Neutrophil (primary cell): ENCODE data around the gene CHMP4B.

ENCODE experiments used
- H3K27ac ChIP-seq: fragments of 200-600 bp; sonication (generic); 2 replicates; pipeline ENCODE4 v1.5.1; 2016; ENCODE audit warnings: mild to moderate bottlenecking, moderate library complexity
- H3K27me3 ChIP-seq: fragments of 200-600 bp; sonication (generic); 2 replicates; pipeline ENCODE4 v1.6.0; 2016; ENCODE audit warnings: mild to moderate bottlenecking
- H3K36me3 ChIP-seq: fragments of 200-600 bp; sonication (generic); 2 replicates; pipeline ENCODE4 v1.5.1; 2017
- H3K4me1 ChIP-seq, 2 experiments: fragments of 200-600 bp in 1 of 2; sonication (generic) in 1 of 2; 1 replicate in 1 of 2; 2 replicates in 1 of 2; pipeline versions ENCODE4 v1.5.1 to v1.6.1; 2013 to 2016; ENCODE audit warnings: low read depth in 1 of 2, low read length in 1 of 2, mild to moderate bottlenecking in 1 of 2, moderate library complexity in 1 of 2; ENCODE audit not compliant: control insufficient read depth in 1 of 2, insufficient read depth in 1 of 2
- H3K4me3 ChIP-seq, 2 experiments: fragments of 200-600 bp in 1 of 2; sonication (generic) in 1 of 2; 1 replicate in 1 of 2; 2 replicates in 1 of 2; pipeline ENCODE4 v1.5.1; 2013 to 2016; ENCODE audit warnings: low read depth in 1 of 2, low read length in 1 of 2, mild to moderate bottlenecking in 1 of 2, moderate library complexity in 1 of 2
- H3K9me3 ChIP-seq: fragments of 200-600 bp; sonication (generic); 2 replicates; pipeline ENCODE4 v1.5.1; 2016
- CTCF ChIP-seq: fragments of 200-600 bp; sonication (generic); IDR thresholded peaks from 2 replicates; pipeline ENCODE4 v1.5.1; 2016; ENCODE audit warnings: antibody characterized with exemption

The CHMP4B gene

GRCh38 chr20:33878583-33878982 lies 67.4 kb downstream of the CHMP4B start:
- Histone ChIP-seq H3K27me3 (no peaks in the 10 kb centered on the region), H3K4me3 (no peak overlapping the region), H3K27ac (no peak overlapping the region), H3K36me3 (no peaks in the 10 kb centered on the region), H3K9me3 (no peaks in the 10 kb centered on the region), H3K4me1 (no peaks in the 10 kb centered on the region)
- TF ChIP-seq CTCF: no peak

- no peaks in the 10 kb centered on the region for H3K27me3 ChIP-seq
- no peaks in the 10 kb centered on the region for H3K36me3 ChIP-seq
- no peak for TF ChIP-seq CTCF
- no peaks in the 10 kb centered on the region for H3K9me3 ChIP-seq
- no peaks in the 10 kb centered on the region for H3K4me1 ChIP-seq
- H3K4me3 ChIP-seq: no peak overlapping the region
- H3K27ac ChIP-seq: no peak overlapping the region
Observed at GRCh38 chr20:33880396-33880795, 69.2 kb downstream of the CHMP4B start.

DNA sequence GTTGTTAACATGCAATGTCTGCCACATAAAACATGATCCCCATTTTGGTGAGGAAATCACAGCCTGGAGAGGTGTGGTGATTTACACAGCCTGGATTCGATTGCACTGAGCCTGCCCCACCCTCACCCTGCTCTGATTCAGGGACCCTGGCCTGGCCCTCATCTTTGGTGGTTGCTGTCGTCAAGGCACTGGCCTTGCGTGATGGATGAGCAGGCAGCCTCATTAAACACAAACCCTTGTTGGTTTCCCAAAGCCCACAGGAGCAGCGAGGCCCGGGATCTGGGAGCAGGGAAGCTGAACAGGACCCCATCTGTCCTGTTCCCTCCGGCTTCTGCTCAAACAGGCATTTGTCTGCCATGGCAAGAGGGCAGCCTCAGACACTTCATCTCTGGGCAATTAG lies 70.8 kb downstream of the CHMP4B start:
- no peaks in the 10 kb centered on the region for H3K4me1 ChIP-seq
- no peak overlapping the region for H3K27ac ChIP-seq
- H3K36me3 ChIP-seq: no peaks in the 10 kb centered on the region
- H3K27me3 ChIP-seq: no peaks in the 10 kb centered on the region
- no peak for TF ChIP-seq CTCF
- H3K9me3 ChIP-seq: no peaks in the 10 kb centered on the region
- H3K4me3 ChIP-seq: no peak overlapping the region

DNA sequence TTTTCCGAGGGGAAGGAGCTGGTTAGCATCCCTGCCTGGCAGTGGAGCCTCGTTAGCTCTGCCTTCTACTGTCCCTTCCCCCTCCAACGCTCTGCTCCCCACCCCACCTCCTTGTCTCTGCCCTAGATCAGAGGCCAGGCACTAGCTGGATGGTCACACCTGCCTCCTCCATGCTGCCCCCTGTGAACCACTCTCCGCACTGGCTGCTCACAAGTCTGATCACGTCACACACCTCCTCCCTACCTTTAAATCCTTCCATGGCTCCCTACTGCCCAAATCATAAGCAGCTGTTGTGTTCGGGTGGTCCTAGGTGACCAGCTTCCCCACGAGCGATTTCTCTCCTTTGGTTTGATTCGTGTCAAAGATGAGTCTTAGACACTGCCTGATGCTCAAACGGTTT lies 71.3 kb downstream of the CHMP4B start:
- Histone ChIP-seq H3K9me3 (no peaks in the 10 kb centered on the region), H3K27ac (no peak overlapping the region), H3K36me3 (no peaks in the 10 kb centered on the region), H3K4me3 (no peak overlapping the region), H3K4me1 (no peaks in the 10 kb centered on the region), H3K27me3 (no peaks in the 10 kb centered on the region)
- TF ChIP-seq CTCF: no peak

- Histone ChIP-seq H3K36me3 (no peaks in the 10 kb centered on the region), H3K4me3 (no peak overlapping the region), H3K9me3 (no peaks in the 10 kb centered on the region), H3K27me3 (no peaks in the 10 kb centered on the region), H3K4me1 (no peaks in the 10 kb centered on the region), H3K27ac (no peak overlapping the region)
- TF ChIP-seq CTCF: no peak
Observed at GRCh38 chr20:33883164-33883563, 72.0 kb downstream of the CHMP4B start.

- H3K36me3 ChIP-seq: no peaks in the 10 kb centered on the region
- no peak overlapping the region for H3K27ac ChIP-seq
- H3K27me3 ChIP-seq: no peaks in the 10 kb centered on the region
- H3K4me3 ChIP-seq: no peak overlapping the region
- no peak for TF ChIP-seq CTCF
- no peaks in the 10 kb centered on the region for H3K4me1 ChIP-seq
- H3K9me3 ChIP-seq: no peaks in the 10 kb centered on the region
Observed at GRCh38 chr20:33884633-33885032, 73.5 kb downstream of the CHMP4B start.
